NT2/D1 (cell line): ENCODE data around the gene HLA-DMB.

Experiments used
- SUZ12 ChIP-seq: IDR thresholded peaks from 2 replicates; pipeline ENCODE4 v1.6.1; 2011; ENCODE audit not compliant: insufficient read length, insufficient read depth; ENCODE audit errors: extremely low read depth
- YY1 ChIP-seq: IDR thresholded peaks from 2 replicates; pipeline ENCODE4 v1.6.1; 2011; ENCODE audit not compliant: insufficient read length, insufficient read depth

DNA sequence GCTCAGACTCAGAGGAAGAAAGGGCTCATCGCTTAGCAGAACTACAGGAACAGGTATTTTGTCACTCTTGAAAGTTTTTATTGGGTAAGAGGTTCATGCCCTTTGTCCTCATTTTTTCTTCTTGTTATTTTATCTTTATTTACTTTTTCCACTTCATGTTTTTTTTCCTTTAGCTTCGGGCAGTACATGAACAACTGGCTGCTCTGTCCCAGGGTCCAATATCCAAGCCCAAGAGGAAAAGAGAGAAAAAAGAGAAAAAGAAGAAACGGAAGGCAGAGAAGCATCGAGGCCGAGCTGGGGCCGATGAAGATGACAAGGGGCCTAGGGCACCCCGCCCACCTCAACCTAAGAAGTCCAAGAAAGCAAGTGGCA, 37.1 kb upstream of the HLA-DMB start:
- TF ChIP-seq YY1, result no peak
- TF ChIP-seq SUZ12, result no peak
